Measurements from ENCODE around the gene OR2A1.
"Not testable (repeated sequence)": the region's sequence is repeated elsewhere in the genome, so short reads cannot be mapped to it uniquely, and the experiment has no call there.

The OR2A1 gene

DNA sequence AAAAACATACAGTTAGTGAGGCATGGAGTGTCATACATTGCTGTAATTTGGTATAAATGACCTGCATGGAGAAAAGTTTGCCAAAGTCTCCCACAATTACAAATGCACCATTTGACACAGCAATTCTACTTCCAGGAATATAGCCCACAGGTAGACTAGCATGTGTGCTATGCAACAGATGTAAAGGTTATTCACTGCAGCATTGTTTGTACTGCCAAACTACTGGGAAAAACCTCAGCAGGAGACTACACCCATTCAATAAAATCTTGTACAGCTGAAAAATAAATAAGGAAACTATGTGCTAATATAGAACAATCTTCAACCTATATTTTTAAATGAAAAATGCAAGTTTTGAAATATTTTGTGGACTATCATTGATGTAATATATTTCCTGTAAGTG lies 17.8 kb downstream of the OR2A1 start:
- not testable (repeated sequence) for DNase-seq

DNA sequence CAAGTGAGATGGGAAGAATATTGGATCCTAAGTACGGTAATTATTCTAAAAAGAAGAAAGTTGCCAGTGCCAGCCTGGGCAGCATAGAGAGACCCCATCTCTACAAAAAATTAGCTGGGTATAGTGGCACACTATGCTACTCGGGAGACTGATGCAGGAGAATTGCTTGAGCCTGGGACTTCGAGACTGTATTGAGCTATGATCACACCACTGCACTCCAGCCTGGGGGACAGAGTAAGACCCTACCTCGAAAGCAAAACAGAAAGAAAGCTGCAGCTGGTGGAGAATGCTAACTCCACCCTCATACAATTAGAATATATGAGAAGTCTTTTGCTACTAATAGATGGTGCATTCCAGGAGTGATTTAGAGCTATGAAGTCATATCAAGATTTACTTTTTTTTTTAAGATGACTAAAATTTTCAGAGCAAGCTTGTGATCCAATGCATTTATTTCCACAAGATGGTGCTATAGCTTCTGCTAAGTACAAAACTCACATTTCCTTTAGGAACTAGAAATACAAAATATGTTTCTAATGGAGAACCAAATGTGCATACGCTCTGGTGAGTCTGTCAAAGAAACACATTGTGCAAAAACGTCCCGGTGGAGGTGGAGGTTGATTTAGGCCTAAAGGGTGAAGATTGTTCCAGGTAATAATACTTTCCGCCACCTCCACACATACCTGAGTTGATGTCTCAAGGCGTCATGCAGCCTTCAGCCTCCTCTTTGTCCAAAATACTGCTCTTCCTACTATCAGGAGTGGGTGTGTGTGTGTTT lies 19.2 kb downstream of the OR2A1 start:
- DNase-seq = not testable (repeated sequence)

DNA sequence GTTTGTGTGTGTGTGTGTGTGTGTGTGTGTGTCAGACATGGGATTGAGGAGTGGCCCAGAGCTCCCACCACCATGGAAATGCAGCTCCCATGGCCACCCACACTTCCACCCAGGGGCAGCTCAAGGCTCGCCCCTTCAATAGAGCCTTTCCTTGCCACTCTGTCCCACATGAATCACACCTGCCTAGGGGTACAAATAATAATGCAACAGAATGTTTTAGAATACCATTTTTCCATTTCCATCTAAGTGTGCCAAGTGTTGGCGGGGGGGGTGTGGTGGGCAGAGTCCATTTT lies 19.7 kb downstream of the OR2A1 start:
- DNase-seq = not testable (repeated sequence)

DNA sequence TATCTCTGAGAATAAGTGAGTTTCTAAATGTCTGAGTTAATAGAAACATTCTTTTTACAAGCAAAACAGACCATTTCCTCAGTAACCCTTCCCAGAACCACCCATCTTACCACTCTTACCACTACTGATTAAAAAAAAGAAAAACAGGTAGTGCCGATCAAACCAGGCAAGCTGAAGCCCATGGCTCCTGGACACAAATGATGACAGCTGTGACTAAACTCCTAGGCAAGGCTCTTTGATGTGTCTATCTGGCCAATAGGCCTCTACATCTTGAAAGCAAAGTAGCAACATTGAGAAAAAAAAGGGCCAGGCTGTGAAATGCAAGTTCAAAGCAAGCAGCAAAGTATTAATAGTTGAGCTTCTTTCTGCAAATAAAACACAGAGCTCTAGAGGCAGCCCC lies 36.4 kb downstream of the OR2A1 start:
- DNase-seq = not testable (repeated sequence)

DNA sequence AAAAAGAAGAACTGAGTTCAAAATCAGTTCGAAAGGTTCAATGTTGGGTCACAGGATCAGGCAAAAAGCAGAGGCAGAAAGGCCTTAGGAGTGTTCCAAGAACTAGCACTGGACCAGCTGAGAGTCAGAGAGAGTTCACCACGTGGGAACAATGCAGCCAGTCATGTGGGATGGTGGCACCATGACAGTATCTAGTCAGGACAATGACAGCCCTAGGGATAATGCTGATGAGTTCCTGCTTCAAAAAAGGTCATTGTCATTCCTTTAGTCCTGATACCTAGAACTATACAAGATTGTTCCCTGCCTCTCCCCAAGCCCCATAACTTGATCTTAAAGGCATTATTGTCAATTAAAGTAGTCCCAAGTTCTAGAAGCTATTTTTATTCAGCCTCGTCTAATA lies 39.4 kb downstream of the OR2A1 start:
- DNase-seq = not testable (repeated sequence)

DNA sequence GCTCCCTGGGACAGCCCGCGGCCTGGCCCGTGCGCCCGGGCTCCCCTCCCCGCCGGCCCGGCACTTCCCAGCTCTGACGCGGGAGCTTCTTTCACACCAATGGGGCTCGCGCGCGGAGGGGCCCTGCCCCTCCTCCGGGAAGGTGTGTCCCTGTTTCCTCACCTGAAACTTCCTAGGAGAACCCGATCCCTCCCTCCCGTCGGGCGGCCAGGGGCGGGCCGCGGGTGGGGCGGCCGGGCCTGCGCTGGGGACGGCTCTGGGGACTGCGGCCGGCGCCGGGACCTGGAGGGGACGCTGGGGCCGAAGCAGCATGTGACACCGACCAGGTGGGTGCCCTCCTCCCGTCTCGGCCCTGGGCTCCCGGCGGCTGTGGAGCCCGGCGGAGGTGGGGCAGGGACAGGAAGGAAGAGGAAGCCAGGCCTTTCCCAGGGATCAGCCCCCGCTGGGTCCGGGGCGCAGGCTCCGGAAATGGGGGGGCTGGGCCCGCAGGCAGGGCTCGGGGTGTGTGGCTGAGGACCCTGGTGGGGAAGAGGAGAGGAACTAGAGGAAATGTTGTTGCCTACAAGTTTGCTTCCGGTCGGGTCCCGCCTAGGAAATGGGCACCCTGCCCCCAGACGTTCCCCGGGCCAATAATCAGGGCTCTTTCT lies 43.1 kb downstream of the OR2A1 start, which contains the start of gene ARHGEF5:
TSS of gene ARHGEF5 (plus strand) at position 227 of the 647 bp plus-strand sequence. CDS start 7,268 bp downstream, outside the sequence.
- not testable (repeated sequence) for DNase-seq

DNA sequence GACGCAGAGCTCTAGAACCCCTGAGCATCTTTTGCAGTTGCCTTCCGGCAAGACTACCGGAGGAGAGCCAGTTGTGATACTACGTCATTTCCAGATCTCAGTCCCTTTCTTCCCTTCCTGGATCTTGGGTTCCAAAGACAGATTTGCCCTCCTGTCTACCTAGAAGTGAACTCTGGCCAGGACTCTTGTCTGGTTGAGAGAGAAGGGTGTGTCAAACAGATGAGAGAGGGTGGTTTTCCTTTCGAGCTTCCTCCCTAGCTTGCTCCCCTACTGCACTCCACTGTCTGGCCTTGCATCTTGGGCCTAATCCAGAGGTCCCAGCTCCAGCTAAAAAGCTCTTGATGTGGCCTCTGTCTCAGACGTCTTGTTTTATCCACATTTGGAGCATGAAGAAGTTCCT lies 44.0 kb downstream of the OR2A1 start:
- not testable (repeated sequence) for DNase-seq

DNA sequence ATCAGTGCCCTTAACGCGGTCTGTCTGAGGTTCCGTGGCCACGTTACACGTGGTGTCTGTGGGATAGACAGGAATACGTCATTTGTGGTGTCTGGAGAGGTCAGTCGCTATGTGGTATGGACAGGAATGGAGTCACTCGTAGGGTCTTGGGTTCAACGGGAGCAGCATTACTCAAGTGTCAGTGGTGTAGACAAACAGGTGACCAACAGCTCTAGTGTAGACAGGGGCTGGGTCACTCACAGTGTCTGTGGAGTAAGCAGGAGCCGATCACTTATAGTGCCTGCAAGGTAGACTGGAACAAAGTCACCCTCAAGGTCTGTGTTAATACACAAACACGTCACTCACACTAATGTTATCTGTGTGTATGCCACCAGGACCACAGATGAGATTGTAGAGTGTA lies 44.6 kb downstream of the OR2A1 start:
- not testable (repeated sequence) for DNase-seq

DNA sequence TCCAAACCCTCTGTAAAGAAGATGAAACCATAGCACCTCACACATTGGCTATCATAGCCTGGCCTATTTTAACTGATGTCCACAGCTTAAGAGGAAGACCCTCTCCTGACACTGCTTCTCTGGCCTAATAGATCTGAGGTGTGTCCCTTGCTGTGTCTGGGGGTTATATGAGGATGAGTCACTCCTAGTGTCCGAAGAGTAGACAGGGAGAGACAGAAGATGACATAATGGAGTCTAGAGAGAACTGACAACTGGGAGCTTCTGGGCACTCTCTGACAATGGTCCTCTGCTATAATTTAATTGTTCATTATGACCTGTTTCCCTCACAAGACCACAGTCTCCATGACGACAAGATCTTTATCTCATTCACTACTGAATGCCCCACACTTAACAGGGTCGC lies 49.8 kb downstream of the OR2A1 start:
- not testable (repeated sequence) for DNase-seq

DNA sequence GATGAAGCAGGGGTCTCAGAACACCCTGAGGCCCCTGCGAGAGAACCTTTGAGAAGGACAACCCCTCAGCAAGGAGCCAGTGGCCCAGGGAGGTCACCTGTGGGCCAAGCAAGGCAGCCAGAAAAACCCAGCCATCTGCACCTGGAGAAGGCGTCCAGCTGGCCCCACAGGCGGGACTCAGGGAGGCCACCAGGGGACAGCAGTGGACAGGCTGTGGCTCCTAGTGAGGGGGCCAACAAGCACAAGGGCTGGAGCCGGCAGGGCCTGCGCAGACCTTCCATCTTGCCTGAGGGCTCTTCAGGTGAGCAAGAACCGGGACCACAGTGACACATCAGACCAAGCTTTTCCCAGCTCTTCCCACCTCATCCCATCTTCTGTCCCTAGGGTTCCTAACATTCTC lies 53.3 kb downstream of the OR2A1 start:
- DNase-seq = not testable (repeated sequence)

DNA sequence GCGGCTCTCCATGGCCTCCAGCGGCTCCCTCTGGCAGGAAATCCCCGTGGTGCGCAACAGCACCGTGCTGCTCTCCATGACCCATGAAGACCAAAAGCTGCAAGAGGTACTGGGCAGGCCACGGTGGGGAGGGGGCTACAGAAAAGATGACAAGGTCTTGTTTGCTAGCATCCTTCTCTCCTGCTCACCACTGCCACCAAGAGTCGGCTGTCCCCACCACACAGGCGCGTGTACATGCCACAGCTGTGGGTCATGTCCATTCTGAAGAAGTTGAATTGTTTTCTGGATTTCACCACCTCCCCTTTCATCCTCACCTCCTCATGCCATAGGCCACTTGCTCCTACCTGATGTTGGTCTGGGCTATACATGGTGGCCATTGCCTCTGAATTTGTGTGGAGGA lies 55.0 kb downstream of the OR2A1 start:
- DNase-seq = not testable (repeated sequence)

DNA sequence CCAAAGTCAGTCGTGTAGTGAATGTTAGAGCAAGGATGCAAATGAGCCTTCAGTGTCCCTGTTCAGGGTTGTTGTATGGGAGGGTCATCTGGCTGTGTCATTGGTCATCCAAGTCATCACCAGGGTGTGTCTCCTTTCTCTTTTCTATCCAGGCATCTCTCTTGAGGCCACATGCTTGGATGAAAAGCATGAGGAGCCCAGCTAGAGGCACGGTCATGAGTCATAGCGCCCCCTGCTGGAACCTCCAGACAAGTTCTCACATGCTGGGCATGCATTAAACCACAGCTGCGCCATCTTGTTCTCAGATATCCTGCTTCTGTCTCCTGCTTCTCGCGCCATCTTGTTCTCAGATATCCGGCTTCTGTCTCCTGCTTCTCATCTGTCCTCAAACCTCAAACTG lies 57.0 kb downstream of the OR2A1 start:
- not testable (repeated sequence) for DNase-seq
